Measurements from ENCODE around the gene CDR2.

The CDR2 gene

GRCh38 chr16:22347100-22347820 lies 27.2 kb downstream of the CDR2 start:
- FAIRE-seq (no peak), DNase-seq (ENCODE audit: insufficient read length) (no peak)
- no peak for TF ChIP-seq TAF1 (IDR thresholded peaks at IDR 0.05; ENCODE audit: borderline replicate concordance, low read depth, low read length)
- TF ChIP-seq POLR2AphosphoS5 (IDR thresholded peaks at IDR 0.05; ENCODE audit: low read depth, low read length), result no peak
- TF ChIP-seq POLR2A (IDR thresholded peaks at IDR 0.05; ENCODE audit: low read depth, low read length), result no peak

DNA sequence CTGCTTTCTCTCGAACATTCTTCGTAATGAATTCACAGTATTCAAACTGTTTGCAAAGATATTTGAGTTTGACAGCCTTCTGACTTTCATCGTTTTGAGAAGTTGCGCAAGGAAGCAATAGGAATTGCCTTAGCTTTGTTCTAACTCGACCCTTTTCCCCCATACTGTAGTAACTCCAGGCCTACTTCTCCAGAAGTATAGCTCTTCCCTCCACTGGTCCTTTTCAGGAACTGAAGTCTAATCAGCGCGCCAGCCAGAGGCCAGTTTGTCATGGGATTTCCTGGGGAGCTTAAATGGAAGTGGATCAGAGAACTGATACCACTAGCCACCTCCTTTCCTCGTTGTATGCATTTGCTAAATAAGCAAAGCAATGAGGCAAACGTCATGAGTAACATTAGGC lies 27.9 kb downstream of the CDR2 start:
- FAIRE-seq (no peak), DNase-seq (ENCODE audit: insufficient read length) (no peak)
- TF ChIP-seq TAF1 (IDR thresholded peaks at IDR 0.05; ENCODE audit: borderline replicate concordance, low read depth, low read length), result no peak
- TF ChIP-seq POLR2AphosphoS5 (IDR thresholded peaks at IDR 0.05; ENCODE audit: low read depth, low read length), result no peak
- no peak for TF ChIP-seq POLR2A (IDR thresholded peaks at IDR 0.05; ENCODE audit: low read depth, low read length)

- FAIRE-seq (no peak), DNase-seq (ENCODE audit: insufficient read length) (no peak)
- TF ChIP-seq TAF1 (IDR thresholded peaks at IDR 0.05; ENCODE audit: borderline replicate concordance, low read depth, low read length) (no peak), POLR2A (IDR thresholded peaks at IDR 0.05; ENCODE audit: low read depth, low read length) (no peak), POLR2AphosphoS5 (IDR thresholded peaks at IDR 0.05; ENCODE audit: low read depth, low read length) (no peak)
These were observed 32.3 kb downstream of the CDR2 start for GRCh38 chr16:22342082-22342481.

GRCh38 chr16:22340945-22341344 lies 33.5 kb downstream of the CDR2 start:
- TF ChIP-seq POLR2A (IDR thresholded peaks at IDR 0.05; ENCODE audit: low read depth, low read length), result no peak
- TF ChIP-seq TAF1 (IDR thresholded peaks at IDR 0.05; ENCODE audit: borderline replicate concordance, low read depth, low read length), result no peak
- no peak for TF ChIP-seq POLR2AphosphoS5 (IDR thresholded peaks at IDR 0.05; ENCODE audit: low read depth, low read length)
- DNase-seq (ENCODE audit: insufficient read length), result no peak
- FAIRE-seq, result no peak

DNA sequence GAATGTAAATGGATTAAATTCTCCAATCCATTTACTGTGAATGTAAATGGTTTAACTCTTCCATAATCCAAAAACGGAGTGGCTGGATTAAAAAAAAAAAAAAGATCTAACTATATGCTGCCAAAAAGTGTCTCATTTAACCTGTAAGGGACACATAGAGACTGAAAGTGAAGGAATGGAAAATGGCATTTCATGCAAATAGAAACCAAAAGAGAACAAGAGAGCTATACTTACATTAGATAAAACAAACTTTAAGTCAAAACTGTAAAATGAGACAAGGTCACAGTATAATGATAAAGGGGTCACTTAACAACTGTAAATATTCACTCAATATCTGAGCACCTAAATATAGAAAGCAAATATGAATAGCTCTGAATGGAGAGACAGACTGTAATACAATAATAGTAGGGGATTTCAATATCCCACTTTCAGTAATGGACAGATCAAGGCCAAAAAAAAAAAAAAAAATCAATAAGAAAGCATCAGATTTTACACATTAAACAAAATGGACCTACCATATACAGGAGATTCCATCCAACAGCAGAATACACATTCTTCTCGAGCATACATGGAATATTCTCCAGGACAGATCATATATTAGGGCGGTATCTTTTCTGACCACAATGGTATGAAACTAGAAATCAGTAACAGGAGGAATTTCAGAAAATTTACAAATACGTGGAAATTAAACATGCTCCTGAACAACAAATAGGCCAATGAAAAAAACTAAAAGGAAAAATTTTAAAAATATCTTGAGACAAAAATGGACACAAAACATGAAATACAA lies 36.4 kb downstream of the CDR2 start:
- FAIRE-seq (no peak), DNase-seq (ENCODE audit: insufficient read length) (no peak)
- TF ChIP-seq TAF1 (IDR thresholded peaks at IDR 0.05; ENCODE audit: borderline replicate concordance, low read depth, low read length) (no peak), POLR2A (IDR thresholded peaks at IDR 0.05; ENCODE audit: low read depth, low read length) (no peak), POLR2AphosphoS5 (IDR thresholded peaks at IDR 0.05; ENCODE audit: low read depth, low read length) (no peak)

DNA sequence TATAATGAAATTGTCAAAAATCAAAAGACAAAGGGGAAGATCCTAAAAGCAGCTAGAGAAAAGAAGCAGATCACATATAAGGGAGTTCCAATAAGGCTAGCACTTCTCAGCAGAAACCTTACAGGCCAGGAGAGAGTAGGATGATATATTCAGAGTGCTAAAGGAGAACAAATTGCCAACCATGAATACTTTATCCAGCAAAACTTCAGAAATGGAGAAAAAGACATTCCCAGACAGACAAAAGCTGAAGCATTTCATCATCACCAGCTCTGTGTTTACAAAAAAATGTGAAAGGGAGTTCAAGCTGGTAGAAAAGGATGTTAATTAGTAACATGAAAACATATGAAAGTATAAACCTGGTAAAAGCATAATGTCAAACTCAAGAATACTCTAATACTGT lies 37.4 kb downstream of the CDR2 start:
- FAIRE-seq, result no peak
- TF ChIP-seq TAF1 (IDR thresholded peaks at IDR 0.05; ENCODE audit: borderline replicate concordance, low read depth, low read length) (no peak), POLR2AphosphoS5 (IDR thresholded peaks at IDR 0.05; ENCODE audit: low read depth, low read length) (no peak), POLR2A (IDR thresholded peaks at IDR 0.05; ENCODE audit: low read depth, low read length) (no peak)
- no peak for DNase-seq (ENCODE audit: insufficient read length)

DNA sequence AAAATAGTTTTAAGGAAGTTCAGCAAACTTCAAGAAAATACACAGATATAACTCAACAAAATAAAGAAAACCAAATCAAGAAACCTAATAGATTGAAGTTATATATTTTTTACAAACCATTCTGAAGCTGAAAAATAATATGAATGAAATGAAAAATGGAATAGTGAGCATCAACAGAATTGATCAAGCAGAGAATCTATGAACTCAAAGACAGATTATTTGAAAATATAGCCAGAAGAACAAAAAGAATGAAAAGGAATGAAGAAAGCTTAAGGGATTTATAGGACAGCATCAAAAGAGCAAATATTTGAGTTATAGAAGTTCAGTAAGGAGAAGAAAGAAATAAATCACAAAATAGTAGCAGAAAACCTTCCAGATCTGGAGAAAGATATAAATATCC lies 37.8 kb downstream of the CDR2 start:
- FAIRE-seq (no peak), DNase-seq (ENCODE audit: insufficient read length) (no peak)
- TF ChIP-seq POLR2A (IDR thresholded peaks at IDR 0.05; ENCODE audit: low read depth, low read length), result no peak
- TF ChIP-seq TAF1 (IDR thresholded peaks at IDR 0.05; ENCODE audit: borderline replicate concordance, low read depth, low read length), result no peak
- TF ChIP-seq POLR2AphosphoS5 (IDR thresholded peaks at IDR 0.05; ENCODE audit: low read depth, low read length), result no peak

DNA sequence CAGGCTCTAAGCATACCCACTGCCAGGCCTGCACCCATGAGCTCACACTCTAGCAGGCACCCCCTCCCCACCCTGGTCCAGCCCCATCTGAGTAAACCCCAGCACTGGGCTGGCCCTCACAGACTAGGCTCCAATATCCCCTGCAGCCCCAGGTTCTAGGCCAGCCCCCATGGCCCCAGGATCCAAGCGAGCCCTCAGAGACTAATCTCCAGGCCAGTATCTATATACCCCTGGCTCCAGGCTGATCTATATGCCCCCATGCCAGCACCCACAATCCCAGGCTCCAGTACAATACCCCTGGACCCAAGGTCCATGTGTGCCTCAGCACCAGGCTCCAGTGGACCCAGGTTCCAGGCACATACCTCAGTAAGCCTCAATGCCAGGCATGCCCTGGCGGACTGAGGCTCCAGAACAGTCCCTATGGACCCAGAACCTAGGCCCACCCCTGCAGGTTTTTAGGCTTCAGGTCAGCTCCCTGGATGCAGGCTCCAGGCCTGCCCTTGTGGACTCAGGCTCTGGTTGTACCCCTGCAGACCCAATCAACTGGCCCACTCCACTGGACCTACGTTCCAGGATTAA lies 38.7 kb downstream of the CDR2 start:
- DNase-seq (ENCODE audit: insufficient read length) (no peak), FAIRE-seq (no peak)
- TF ChIP-seq POLR2A (IDR thresholded peaks at IDR 0.05; ENCODE audit: low read depth, low read length), result no peak
- no peak for TF ChIP-seq POLR2AphosphoS5 (IDR thresholded peaks at IDR 0.05; ENCODE audit: low read depth, low read length)
- no peak for TF ChIP-seq TAF1 (IDR thresholded peaks at IDR 0.05; ENCODE audit: borderline replicate concordance, low read depth, low read length)

DNA sequence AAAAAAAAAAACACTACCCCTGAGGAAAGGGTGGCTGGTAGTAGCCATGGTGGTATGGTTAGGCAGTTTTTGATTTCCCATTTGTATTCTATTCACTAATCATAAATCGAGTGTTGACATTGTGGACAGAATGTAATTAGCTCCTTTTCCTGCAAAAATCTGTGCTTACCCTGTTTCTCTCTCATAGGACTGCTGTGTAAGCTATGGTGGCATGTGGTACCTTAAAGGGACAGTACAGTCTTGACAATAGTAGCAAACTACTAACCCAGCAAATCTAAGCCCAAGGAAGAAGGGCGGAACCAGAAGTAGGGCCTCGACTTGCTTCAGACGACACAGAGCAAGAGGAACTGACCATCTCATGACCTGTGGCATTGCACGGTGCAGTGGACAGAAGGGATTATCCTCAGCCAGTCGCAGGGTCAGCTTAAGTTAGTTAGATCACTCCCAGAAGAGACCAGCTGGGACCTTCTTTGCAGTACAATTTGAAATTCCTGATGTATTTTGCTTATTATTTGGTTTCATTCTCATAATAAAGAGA lies 40.9 kb downstream of the CDR2 start:
- FAIRE-seq, result no peak
- no peak for DNase-seq (ENCODE audit: insufficient read length)
- TF ChIP-seq TAF1 (IDR thresholded peaks at IDR 0.05; ENCODE audit: borderline replicate concordance, low read depth, low read length), result no peak
- TF ChIP-seq POLR2AphosphoS5 (IDR thresholded peaks at IDR 0.05; ENCODE audit: low read depth, low read length), result no peak
- TF ChIP-seq POLR2A (IDR thresholded peaks at IDR 0.05; ENCODE audit: low read depth, low read length), result no peak

DNA sequence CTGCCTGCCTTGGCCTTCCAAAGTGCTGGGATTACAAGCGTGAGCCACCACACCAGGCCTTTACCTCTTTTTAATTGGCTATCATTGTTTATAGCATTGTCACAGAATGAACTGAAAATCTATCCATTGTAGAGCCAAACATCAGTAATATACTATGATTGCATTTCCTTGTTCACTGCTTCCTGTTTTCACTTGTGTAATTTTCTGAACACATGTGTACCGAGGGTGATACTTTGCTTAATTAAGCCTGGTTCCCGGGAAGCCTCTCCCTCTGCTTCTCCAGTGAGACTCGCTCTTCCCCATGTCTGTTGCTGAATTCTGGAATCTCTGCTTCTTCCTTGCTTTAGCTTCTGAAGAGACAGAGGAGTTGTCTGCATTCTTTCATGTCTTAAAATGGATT lies 44.1 kb downstream of the CDR2 start:
- no peak for FAIRE-seq

GRCh38 chr16:22329199-22329695 lies 45.2 kb downstream of the CDR2 start:
- no peak for DNase-seq (ENCODE audit: insufficient read length)
- TF ChIP-seq POLR2AphosphoS5 (IDR thresholded peaks at IDR 0.05; ENCODE audit: low read depth, low read length) (no peak), POLR2A (IDR thresholded peaks at IDR 0.05; ENCODE audit: low read depth, low read length) (no peak), TAF1 (IDR thresholded peaks at IDR 0.05; ENCODE audit: borderline replicate concordance, low read depth, low read length) (no peak)
- FAIRE-seq, result no peak

More for the DNA sequence above, 44.1 kb downstream of the CDR2 start:
- no peak for DNase-seq (ENCODE audit: insufficient read length)
- no peak for TF ChIP-seq POLR2AphosphoS5 (IDR thresholded peaks at IDR 0.05; ENCODE audit: low read depth, low read length)
- TF ChIP-seq POLR2A (IDR thresholded peaks at IDR 0.05; ENCODE audit: low read depth, low read length), result no peak
- TF ChIP-seq TAF1 (IDR thresholded peaks at IDR 0.05; ENCODE audit: borderline replicate concordance, low read depth, low read length), result no peak

All from GM12892 (cell line).